Measurements from ENCODE around the gene ZMYND19.

DNA sequence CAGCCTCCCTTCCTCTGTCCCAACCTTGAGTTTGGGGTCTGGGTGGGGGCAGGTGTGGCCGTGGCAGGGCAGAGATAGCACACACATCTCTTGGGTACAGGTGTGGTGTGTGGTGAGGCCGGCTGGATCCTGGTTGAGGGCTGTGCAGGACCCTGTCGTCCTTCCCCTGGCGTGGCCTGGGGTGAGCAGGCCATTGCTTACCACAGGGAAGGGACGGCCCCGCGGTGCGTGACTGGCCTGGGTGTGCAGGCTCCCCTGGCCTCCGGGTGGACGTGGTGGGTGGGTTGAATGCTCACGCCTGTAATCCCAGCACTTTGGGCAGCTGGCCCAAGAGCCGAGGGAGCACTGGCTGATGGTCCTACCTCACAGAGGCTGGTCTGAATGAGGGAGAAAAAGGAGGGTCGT, 16.4 kb upstream of the ZMYND19 start:
- TF ChIP-seq, protein P1, sequence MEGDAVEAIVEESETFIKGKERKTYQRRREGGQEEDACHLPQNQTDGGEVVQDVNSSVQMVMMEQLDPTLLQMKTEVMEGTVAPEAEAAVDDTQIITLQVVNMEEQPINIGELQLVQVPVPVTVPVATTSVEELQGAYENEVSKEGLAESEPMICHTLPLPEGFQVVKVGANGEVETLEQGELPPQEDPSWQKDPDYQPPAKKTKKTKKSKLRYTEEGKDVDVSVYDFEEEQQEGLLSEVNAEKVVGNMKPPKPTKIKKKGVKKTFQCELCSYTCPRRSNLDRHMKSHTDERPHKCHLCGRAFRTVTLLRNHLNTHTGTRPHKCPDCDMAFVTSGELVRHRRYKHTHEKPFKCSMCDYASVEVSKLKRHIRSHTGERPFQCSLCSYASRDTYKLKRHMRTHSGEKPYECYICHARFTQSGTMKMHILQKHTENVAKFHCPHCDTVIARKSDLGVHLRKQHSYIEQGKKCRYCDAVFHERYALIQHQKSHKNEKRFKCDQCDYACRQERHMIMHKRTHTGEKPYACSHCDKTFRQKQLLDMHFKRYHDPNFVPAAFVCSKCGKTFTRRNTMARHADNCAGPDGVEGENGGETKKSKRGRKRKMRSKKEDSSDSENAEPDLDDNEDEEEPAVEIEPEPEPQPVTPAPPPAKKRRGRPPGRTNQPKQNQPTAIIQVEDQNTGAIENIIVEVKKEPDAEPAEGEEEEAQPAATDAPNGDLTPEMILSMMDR (IDR thresholded peaks at IDR 0.05; ENCODE audit: low read length): no peak
- TF ChIP-seq EZH2phosphoT487 (IDR thresholded peaks at IDR 0.05; ENCODE audit: low read length) (no peak), EZH2 (optimal IDR thresholded peaks at IDR 0.05; ENCODE audit: low read depth, low read length) (no peak)

Data from MM.1S (cell line).